Measurements from ENCODE around the gene SMCO1.
"Not testable (repeated sequence)": the region's sequence is repeated elsewhere in the genome, so short reads cannot be mapped to it uniquely, and the experiment has no call there.

Gene SMCO1

DNA sequence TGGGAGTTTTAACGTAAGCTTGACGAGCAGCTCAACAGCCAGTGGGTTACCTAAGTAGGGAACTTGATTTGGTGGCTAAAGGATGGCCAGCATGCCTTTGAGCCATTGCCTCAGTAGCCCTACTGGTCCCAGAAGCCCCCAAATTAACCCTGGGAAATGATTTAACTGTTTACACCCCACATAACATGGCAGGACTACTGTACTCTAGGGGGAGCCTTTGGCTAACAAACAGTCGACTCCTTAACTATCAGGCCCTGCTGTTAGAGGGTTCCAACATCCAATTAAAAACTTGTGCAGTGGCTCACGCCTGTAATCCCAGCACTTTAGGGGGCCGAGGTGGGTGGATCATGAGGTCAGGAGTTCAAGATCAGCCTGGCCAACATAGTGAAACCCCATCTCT is 9.4 kb upstream of the SMCO1 start:
- no CpG with 5 or more reads among the region's 5 CpGs for WGBS (ENCODE audit: insufficient coverage, insufficient read length)
- DNase-seq (ENCODE audit: low read depth, low spot score): no peak
- Histone ChIP-seq H3K4me3 (ENCODE audit: low read length) (no peak overlapping the region), H3K27me3 (ENCODE audit: control insufficient read depth, insufficient read depth, low read length) (no peaks in the 10 kb centered on the region), H3K9me3 (ENCODE audit: control insufficient read depth, insufficient read depth, low read length) (peaks cover 8% of the 10 kb centered on the region), H3K4me1 (ENCODE audit: control insufficient read depth, insufficient read depth, low read length) (0 out of 2 replicates have a peak, but pooled peaks cover 2% of the 10 kb centered on the region), H3K36me3 (ENCODE audit: control insufficient read depth, insufficient read depth, low read length) (no peaks in the 10 kb centered on the region), H3K27ac (ENCODE audit: low read length) (no peak overlapping the region)

- WGBS (ENCODE audit: insufficient coverage, insufficient read length): no CpG with 5 or more reads among the region's 4 CpGs
- H3K4me1 ChIP-seq (ENCODE audit: control insufficient read depth, insufficient read depth, low read length): 0 out of 2 replicates have a peak, but pooled peaks cover 2% of the 10 kb centered on the region
- DNase-seq (ENCODE audit: low read depth, low spot score): no peak
Measured at GRCh38 chr3:196523841-196524240, 8.7 kb upstream of the SMCO1 start.

GRCh38 chr3:196521291-196521690 is 6.1 kb upstream of the SMCO1 start:
- H3K27ac ChIP-seq (ENCODE audit: low read length); DNase-seq (ENCODE audit: low read depth, low spot score); H3K36me3 ChIP-seq (ENCODE audit: control insufficient read depth, insufficient read depth, low read length); H3K27me3 ChIP-seq (ENCODE audit: control insufficient read depth, insufficient read depth, low read length); H3K4me1 ChIP-seq (ENCODE audit: control insufficient read depth, insufficient read depth, low read length); H3K4me3 ChIP-seq (ENCODE audit: low read length): not testable (repeated sequence)
- no CpG with 5 or more reads among the region's 12 CpGs for WGBS (ENCODE audit: insufficient coverage, insufficient read length)
- peaks cover 13% of the 10 kb centered on the region for H3K9me3 ChIP-seq (ENCODE audit: control insufficient read depth, insufficient read depth, low read length)

More at GRCh38 chr3:196523841-196524240, 8.7 kb upstream of the SMCO1 start:
- Histone ChIP-seq H3K27ac (ENCODE audit: low read length) (no peak overlapping the region), H3K9me3 (ENCODE audit: control insufficient read depth, insufficient read depth, low read length) (peaks cover 9% of the 10 kb centered on the region), H3K27me3 (ENCODE audit: control insufficient read depth, insufficient read depth, low read length) (no peaks in the 10 kb centered on the region), H3K36me3 (ENCODE audit: control insufficient read depth, insufficient read depth, low read length) (no peaks in the 10 kb centered on the region), H3K4me3 (ENCODE audit: low read length) (no peak overlapping the region)

DNA sequence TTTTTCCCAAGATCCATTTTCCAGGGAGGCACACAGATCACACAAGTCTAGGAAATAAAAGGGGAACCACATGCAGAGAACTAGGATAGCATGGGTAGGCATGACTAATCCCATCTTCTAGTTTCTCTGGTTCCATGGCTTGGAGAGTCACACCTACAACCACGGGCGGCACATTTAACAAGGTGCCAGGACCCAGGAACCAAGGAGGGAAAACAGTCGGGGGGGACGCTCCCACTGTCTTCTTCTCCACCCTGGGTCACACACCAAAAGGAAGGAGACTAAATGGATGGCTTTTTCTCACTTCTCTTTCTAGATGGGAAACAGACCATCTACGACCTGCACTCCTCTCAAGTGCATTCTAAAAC is 4.6 kb upstream of the SMCO1 start:
- Histone ChIP-seq H3K9me3 (ENCODE audit: control insufficient read depth, insufficient read depth, low read length) (peaks cover 13% of the 10 kb centered on the region), H3K27me3 (ENCODE audit: control insufficient read depth, insufficient read depth, low read length) (no peaks in the 10 kb centered on the region), H3K4me3 (ENCODE audit: low read length) (no peak overlapping the region), H3K36me3 (ENCODE audit: control insufficient read depth, insufficient read depth, low read length) (no peaks in the 10 kb centered on the region), H3K27ac (ENCODE audit: low read length) (no peak overlapping the region), H3K4me1 (ENCODE audit: control insufficient read depth, insufficient read depth, low read length) (no peaks in the 10 kb centered on the region)
- no peak for DNase-seq (ENCODE audit: low read depth, low spot score)
- no CpG with 5 or more reads among the region's 5 CpGs for WGBS (ENCODE audit: insufficient coverage, insufficient read length)

DNA sequence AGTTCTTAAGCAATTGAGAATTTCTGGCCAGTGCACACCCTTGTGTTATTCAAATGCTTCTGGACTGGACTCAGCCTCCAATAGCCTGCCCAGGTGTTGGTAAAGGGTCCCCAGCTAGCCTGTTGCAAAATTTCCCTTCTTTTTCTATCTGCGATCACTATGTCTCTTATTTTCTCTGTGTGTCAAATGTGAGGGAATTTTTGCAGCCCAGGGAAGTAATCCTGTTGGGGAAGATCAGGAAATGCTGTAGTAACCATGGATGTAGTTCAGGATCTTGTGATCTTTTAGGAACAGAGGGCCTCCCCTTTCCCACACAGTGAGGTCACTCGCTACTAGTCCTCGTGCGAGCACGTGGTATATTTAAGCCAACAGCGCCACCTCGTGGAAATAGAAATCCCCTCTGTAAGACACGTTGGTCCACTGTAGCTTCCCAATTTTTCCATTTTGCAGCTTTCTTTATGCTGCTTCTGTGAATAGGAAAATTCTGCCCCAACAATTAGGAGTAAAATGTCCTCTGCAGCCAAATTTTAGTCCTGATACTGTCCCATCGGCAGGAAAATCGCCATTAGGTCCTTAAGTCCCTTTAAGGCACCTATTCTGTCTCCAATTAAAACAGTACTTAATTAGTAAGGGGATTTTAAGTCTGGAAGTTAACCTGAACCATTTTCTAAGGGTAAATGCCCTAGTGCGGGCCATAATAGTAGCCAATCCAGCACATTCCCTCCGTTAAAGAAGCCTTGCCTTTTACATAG is 4.0 kb upstream of the SMCO1 start:
- WGBS (ENCODE audit: insufficient coverage, insufficient read length): no CpG with 5 or more reads among the region's 12 CpGs
- Histone ChIP-seq H3K27ac (ENCODE audit: low read length) (no peak overlapping the region), H3K4me3 (ENCODE audit: low read length) (no peak overlapping the region), H3K36me3 (ENCODE audit: control insufficient read depth, insufficient read depth, low read length) (no peaks in the 10 kb centered on the region), H3K4me1 (ENCODE audit: control insufficient read depth, insufficient read depth, low read length) (no peaks in the 10 kb centered on the region), H3K9me3 (ENCODE audit: control insufficient read depth, insufficient read depth, low read length) (peaks cover 13% of the 10 kb centered on the region), H3K27me3 (ENCODE audit: control insufficient read depth, insufficient read depth, low read length) (no peaks in the 10 kb centered on the region)
- DNase-seq (ENCODE audit: low read depth, low spot score): no peak

GRCh38 chr3:196517919-196518318 is 2.8 kb upstream of the SMCO1 start:
- WGBS (ENCODE audit: insufficient coverage, insufficient read length): no CpG with 5 or more reads among the region's 2 CpGs
- Histone ChIP-seq H3K27ac (ENCODE audit: low read length) (no peak overlapping the region), H3K4me1 (ENCODE audit: control insufficient read depth, insufficient read depth, low read length) (no peaks in the 10 kb centered on the region), H3K36me3 (ENCODE audit: control insufficient read depth, insufficient read depth, low read length) (no peaks in the 10 kb centered on the region), H3K9me3 (ENCODE audit: control insufficient read depth, insufficient read depth, low read length) (peaks cover 13% of the 10 kb centered on the region), H3K27me3 (ENCODE audit: control insufficient read depth, insufficient read depth, low read length) (no peaks in the 10 kb centered on the region), H3K4me3 (ENCODE audit: low read length) (no peak overlapping the region)
- no peak for DNase-seq (ENCODE audit: low read depth, low spot score)

DNA sequence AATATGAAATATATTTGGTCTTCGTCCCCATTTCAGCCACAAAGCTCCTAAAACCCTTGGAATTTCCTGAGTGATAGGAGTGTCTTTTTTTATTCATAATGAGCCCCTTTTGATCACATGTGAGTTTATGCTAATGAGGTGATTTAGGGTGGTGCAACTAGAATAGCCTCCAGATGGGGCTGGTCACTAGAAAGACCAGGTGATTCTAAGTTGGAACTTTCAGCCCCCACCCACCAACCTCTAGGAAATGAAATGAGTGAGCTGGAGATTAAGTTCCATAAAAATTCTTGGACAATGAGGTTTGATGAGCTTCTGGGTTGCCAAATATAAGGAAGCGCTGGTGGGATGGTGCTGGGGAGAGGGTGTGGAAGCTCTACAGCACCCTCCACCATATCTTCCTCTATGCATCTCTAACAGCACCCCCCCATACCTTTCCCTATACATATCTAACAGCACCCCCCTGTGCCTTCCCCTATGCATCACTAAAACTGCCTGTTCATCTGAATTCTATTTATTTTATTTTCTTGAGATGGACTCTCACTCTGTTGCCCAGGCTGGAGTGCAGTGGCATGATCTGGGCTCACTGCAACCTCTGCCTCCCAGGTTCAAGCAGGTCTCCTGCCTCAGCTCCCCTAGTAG is 2.1 kb upstream of the SMCO1 start:
- no peak overlapping the region for H3K27ac ChIP-seq (ENCODE audit: low read length)

DNA sequence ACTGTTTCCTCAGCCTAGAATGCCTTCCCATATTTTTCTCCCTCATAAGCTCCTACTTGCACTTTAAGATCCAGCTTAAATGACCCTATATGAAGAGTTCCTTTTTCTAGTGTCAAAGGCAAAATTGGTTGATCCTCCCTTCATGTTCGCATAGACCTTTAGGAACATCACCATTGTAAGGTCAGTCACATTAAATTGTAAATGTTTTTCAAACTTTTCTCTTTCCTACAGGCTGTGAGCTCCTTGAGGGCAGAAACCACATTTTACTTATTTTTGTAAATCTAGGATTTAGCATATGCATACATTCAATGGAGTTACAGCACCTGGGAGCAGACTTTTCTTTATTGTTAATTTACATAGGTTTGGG is 813 bp downstream of the SMCO1 start:
- Histone ChIP-seq H3K36me3 (ENCODE audit: control insufficient read depth, insufficient read depth, low read length) (no peaks in the 10 kb centered on the region), H3K27ac (ENCODE audit: low read length) (no peak overlapping the region), H3K27me3 (ENCODE audit: control insufficient read depth, insufficient read depth, low read length) (no peaks in the 10 kb centered on the region), H3K4me3 (ENCODE audit: low read length) (no peak overlapping the region), H3K4me1 (ENCODE audit: control insufficient read depth, insufficient read depth, low read length) (no peaks in the 10 kb centered on the region), H3K9me3 (ENCODE audit: control insufficient read depth, insufficient read depth, low read length) (peaks cover 4% of the 10 kb centered on the region)
- no peak for DNase-seq (ENCODE audit: low read depth, low spot score)
- WGBS (ENCODE audit: insufficient coverage, insufficient read length): no CpG with 5 or more reads among the region's 1 CpG

More for the DNA sequence above, 2.1 kb upstream of the SMCO1 start:
- Histone ChIP-seq H3K36me3 (ENCODE audit: control insufficient read depth, insufficient read depth, low read length) (no peaks in the 10 kb centered on the region), H3K9me3 (ENCODE audit: control insufficient read depth, insufficient read depth, low read length) (peaks cover 13% of the 10 kb centered on the region), H3K4me3 (ENCODE audit: low read length) (no peak overlapping the region), H3K4me1 (ENCODE audit: control insufficient read depth, insufficient read depth, low read length) (no peaks in the 10 kb centered on the region), H3K27me3 (ENCODE audit: control insufficient read depth, insufficient read depth, low read length) (no peaks in the 10 kb centered on the region)
- no CpG with 5 or more reads among the region's 2 CpGs for WGBS (ENCODE audit: insufficient coverage, insufficient read length)
- no peak for DNase-seq (ENCODE audit: low read depth, low spot score)

GRCh38 chr3:196513697-196514349 is 1.3 kb downstream of the SMCO1 start:
- no peaks in the 10 kb centered on the region for H3K27me3 ChIP-seq (ENCODE audit: control insufficient read depth, insufficient read depth, low read length)
- no peaks in the 10 kb centered on the region for H3K4me1 ChIP-seq (ENCODE audit: control insufficient read depth, insufficient read depth, low read length)
- H3K9me3 ChIP-seq (ENCODE audit: control insufficient read depth, insufficient read depth, low read length): peaks cover 4% of the 10 kb centered on the region
- WGBS (ENCODE audit: insufficient coverage, insufficient read length): 100% methylated on average over 2 of the region's 8 CpGs
- DNase-seq (ENCODE audit: low read depth, low spot score): no peak
- H3K27ac ChIP-seq (ENCODE audit: low read length): no peak overlapping the region
- H3K4me3 ChIP-seq (ENCODE audit: low read length): no peak overlapping the region
- H3K36me3 ChIP-seq (ENCODE audit: control insufficient read depth, insufficient read depth, low read length): no peaks in the 10 kb centered on the region

DNA sequence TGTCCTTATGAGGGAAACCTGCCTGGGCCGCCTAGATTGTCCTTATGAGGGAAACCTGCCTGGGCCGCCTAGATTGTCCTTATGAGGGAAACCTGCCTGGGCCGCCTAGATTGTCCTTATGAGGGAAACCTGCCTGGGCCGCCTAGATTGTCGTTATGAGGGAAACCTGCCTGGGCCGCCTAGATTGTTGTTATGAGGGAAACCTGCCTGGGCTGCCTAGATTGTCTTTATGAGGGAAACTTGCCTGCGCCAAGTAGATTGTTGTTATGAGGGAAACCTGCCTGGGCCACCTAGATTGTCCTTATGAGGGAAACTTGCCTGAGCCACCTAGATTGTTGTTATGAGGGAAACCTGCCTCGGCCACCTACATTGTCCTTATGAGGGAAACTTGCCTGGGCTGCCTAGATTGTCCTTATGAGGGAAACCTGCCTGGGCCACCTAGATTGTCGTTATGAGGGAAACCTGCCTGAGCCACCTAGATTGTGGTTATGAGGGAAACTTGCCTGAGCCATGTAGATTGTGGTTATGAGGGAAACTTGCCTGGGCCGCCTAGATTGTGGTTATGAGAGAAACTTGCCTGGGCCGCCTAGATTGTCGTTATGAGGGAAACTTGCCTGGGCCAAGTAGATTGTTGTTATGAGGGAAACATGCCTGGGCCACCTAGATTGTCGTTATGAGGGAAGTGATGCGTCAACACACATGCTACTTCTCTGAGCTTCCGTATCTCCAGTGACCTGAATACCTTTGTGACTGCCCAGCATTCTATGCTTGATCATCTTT is 3.3 kb downstream of the SMCO1 start:
- not testable (repeated sequence) for H3K27ac ChIP-seq (ENCODE audit: low read length); H3K4me1 ChIP-seq (ENCODE audit: control insufficient read depth, insufficient read depth, low read length); H3K4me3 ChIP-seq (ENCODE audit: low read length); H3K36me3 ChIP-seq (ENCODE audit: control insufficient read depth, insufficient read depth, low read length); DNase-seq (ENCODE audit: low read depth, low spot score); H3K27me3 ChIP-seq (ENCODE audit: control insufficient read depth, insufficient read depth, low read length); H3K9me3 ChIP-seq (ENCODE audit: control insufficient read depth, insufficient read depth, low read length)
- no CpG with 5 or more reads among the region's 15 CpGs for WGBS (ENCODE audit: insufficient coverage, insufficient read length)
